Measurements from ENCODE around the gene RPL10. TPM values are rescaled to one million over a fixed set of nuclear protein-coding genes. Genes with fewer than 3 reads are reported as not detected.
A peak's percentile ranks its signal among the peaks of the same experiment; 100 is the strongest.

Gene RPL10
- total and polyA plus RNA-seq, 9 of the 15 experiments (the other 6 are each of a cell fraction or from before 2014, with no cell fraction given): 3,774 to 7,600 (median 5,014) TPM

- H3K36me3 ChIP-seq (ENCODE audit: control insufficient read depth, insufficient read depth, low read length): peaks cover 51% of the 10 kb centered on the region; the same call in 2 of the 3 replicates
- H3K79me2 ChIP-seq (ENCODE audit: control insufficient read depth, insufficient read depth, low read length): peaks cover 39% of the 10 kb centered on the region
- no peak overlapping the region for H3K4me3 ChIP-seq
- H3K4me1 ChIP-seq (replicated peaks in 1 of 2; ENCODE audit: control insufficient read depth in 2 of 2, insufficient read depth in 2 of 2, low read length in 2 of 2): peaks cover 11 to 53% of the 10 kb centered on the region in 2 experiments; a peak in 4 of 5 replicates
- no peak overlapping the region for H2AFZ ChIP-seq (ENCODE audit: low read depth, low read length)
- 85% methylated on average over 9 of the region's 17 CpGs for WGBS (ENCODE audit: insufficient coverage, low coverage, missing lambda C conversion rate)
- no peak overlapping the region for H3K9ac ChIP-seq (ENCODE audit: insufficient read depth in 1 of 2, low read depth in 2 of 2, low read length in 2 of 2)
- H3K9me1 ChIP-seq (ENCODE audit: control insufficient read depth, insufficient read depth, low read length): peaks cover 3% of the 10 kb centered on the region
- in situ Hi-C loops (cut with MboI) (no loop called here), intact Hi-C loops (cut with micrococcal nuclease) (no loop called here)
- no peak overlapping the region for H3K27ac ChIP-seq (ENCODE audit: extremely low read depth, low read depth, low read length)
- peaks cover 5% of the 10 kb centered on the region; the same call in 1 of the 2 replicates for H4K20me1 ChIP-seq (replicated peaks; ENCODE audit: control insufficient read depth, insufficient read depth, low read length)
- TF ChIP-seq ATF3 (IDR thresholded peaks at IDR 0.05): peak; percentile 46; the same call in 1 of the 2 replicates
- no peak for TF ChIP-seq ATF3 (CRISPR knock-in tag; conservative IDR thresholded peaks at IDR 0.05)
- TF ChIP-seq FOXA1 (IDR thresholded peaks at IDR 0.05; ENCODE audit: borderline replicate concordance): no peak
- no peak overlapping the region for H3K4me2 ChIP-seq (ENCODE audit: insufficient read depth, low read length)
- CTCF ChIA-PET (ENCODE audit: low intra/inter-chr PET ratio): no interaction called here
- BruUV-seq (replicated peaks): no TSS peak
- DNase-seq (ENCODE audit: extremely low read depth in 1 of 4, low spot score in 3 of 4) (no peak), ATAC-seq (no peak), FAIRE-seq (no peak)
- H3K9me3 ChIP-seq (replicated peaks; ENCODE audit: control insufficient read depth, insufficient read depth, low read depth, low read length): no peaks in the 10 kb centered on the region
- POLR2A ChIA-PET: interaction anchor here (0.6 to 1.6 kb wide), 3 partner anchors 12 to 706 kb away, joined by 3 to 5 read pairs (median 4); no protein-coding TSS in a partner anchor
- H3K27me3 ChIP-seq (ENCODE audit: control insufficient read depth in 2 of 2, insufficient read depth in 2 of 2, low read length in 2 of 2): no peaks in the 10 kb centered on the region
These were observed 42.6 kb downstream of the RPL10 start for GRCh38 chrX:154440623-154441357.

Data from K562 (cell line).